ENCODE measurements around the gene TSPAN11.

DNA sequence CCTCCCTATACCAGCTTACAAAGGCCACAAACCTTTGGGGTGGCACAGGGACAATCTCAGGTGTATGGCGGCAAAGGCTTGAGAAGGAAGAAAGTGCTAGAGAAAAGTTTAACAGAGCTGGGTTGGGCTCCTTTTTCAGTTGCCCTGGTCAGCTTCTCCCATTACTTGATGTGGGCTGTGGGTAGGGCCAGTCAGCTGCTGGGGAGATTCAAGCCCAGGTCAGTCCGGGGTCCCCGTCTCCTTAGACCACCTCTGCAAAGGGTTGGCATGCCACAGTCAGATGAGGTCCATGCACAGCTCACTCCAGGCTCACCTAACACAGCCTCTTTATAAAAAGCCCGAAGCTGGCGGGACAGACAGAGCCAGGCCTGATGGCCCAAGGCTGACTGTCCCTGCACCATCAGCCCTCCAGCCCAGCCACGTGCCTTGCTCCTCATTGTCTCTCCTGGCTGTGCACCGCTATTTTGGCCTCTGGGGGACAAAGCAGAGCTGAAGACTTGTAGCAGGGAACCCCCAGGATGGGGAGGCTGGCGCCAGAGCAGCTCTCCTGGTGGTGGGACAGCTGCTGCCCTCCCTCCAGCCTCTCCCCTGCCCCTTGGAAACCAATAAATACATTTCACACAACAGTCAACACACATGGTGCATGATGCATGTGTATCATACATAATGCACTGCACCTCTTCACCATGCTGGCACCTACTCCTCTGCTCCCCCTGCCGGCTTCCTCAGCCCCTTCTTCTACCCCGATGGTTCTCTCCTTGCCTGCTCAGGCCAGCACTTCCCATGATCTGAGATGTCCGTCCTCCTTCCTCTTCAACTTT lies 85.4 kb downstream of the TSPAN11 start:
- TF ChIP-seq CTCF (IDR thresholded peaks at IDR 0.05) (0 out of 2 replicates have a peak, but pooled peaks have one; percentile 15), ZFX (IDR thresholded peaks at IDR 0.05; ENCODE audit: borderline replicate concordance) (no peak)

Measured in 22Rv1 (cell line).